ENCODE data around the gene RBFOX1.
A peak's percentile ranks its signal among the peaks of the same experiment; 100 is the strongest.

The RBFOX1 gene

DNA sequence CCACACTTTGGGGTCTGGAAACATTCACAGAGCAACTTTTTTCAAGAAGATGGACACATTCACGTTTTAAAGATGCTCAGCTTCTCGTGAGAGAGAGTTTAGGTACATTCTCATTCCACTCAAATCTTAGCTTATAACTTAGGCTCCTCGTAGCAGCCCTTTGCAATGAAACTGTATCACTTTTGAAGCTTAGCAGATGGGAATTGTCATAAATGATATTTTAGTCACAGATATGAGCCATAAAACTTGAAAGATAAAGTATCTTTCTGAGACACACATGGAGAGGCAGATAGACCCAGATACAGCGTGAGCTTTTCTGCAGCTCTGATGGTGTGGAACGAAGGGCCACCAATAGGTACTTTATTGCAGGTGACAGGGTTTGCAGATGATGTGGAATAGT lies 41.1 kb downstream of the RBFOX1 start:
- no peak for DNase-seq (ENCODE audit: low spot score)

GRCh38 chr16:7374614-7375174 lies 42.0 kb downstream of the RBFOX1 start:
- no peak for DNase-seq (ENCODE audit: low spot score)

DNA sequence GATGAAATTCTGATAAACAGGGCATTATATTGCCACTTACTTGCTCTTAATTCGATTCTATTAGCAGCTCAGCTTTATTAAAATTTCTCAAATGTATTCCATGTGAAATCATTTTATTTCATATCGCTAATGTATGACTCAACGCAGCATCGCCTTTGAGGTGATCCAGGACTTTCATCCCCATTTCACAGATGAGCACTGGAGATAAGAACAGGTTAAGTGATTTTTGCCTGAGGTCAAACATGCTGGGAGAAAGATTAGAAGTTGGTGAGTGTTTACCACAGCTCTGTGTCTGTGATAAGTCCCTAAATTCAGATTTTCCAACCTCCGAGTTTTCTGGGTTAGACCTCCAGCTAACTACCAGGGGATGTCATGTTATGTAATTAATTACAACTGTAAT lies 43.6 kb downstream of the RBFOX1 start:
- no peak for DNase-seq (ENCODE audit: low spot score)

- DNase-seq (ENCODE audit: low spot score) = no peak
Measured at GRCh38 chr16:7377231-7377630, 44.6 kb downstream of the RBFOX1 start.

DNA sequence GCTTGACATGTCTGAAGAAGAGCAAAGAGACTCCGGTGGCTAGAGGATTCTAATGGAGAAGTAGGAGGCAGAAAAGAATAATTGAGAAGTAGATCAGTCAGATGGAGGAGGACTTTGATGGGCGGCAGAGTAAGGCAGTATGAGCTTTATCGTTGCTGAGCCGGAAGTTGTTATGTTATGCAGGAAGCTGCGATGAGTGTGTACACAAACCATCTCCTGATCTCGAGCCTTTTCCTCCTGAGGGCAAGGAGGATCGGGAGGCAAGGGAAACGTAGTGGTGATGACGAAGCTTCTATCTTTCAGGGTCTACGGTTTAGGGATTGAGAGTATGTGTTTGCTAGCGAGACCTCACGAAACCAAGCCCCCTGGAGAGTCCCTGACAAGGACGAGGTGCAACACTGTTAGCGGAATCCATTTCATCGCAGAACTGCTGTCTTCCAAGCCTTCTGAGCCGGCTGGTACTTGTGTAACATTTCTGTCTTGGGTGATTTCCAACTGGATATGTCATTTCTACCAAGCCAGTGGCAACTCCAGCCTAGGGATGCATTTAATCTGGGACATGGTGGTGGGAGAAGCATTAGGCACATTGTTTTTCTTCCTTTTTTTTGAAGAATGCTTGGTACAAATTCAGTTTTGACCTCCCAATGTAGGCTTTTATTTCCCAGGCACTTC lies 45.5 kb downstream of the RBFOX1 start:
- no peak for DNase-seq (ENCODE audit: low spot score)

GRCh38 chr16:7380441-7380840 lies 47.8 kb downstream of the RBFOX1 start:
- no peak for DNase-seq (ENCODE audit: low spot score)

- DNase-seq (ENCODE audit: low spot score) = no peak
Measured at GRCh38 chr16:7380911-7381310, 48.3 kb downstream of the RBFOX1 start.

- DNase-seq (ENCODE audit: low spot score) = no peak
Measured at GRCh38 chr16:7381671-7382070, 49.0 kb downstream of the RBFOX1 start.

DNA sequence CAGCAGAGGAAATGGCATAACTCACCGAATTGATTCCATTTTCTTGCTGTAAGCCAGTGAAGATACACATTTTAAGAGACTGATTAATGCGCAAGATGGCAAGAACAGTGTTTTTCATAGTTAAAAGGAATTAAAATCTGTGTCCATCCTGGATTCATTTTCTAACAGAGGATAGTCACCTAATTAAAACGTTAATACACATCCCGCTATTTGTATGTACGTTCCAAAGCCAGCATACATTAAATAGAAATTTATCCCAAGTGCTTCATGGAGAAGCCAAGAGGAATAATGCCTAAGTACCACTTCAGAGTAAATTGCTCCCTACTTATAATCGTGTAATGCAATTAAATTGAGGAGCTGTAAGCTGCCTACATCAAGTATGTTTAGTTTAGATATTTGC lies 49.9 kb downstream of the RBFOX1 start:
- DNase-seq (ENCODE audit: low spot score) = no peak

DNA sequence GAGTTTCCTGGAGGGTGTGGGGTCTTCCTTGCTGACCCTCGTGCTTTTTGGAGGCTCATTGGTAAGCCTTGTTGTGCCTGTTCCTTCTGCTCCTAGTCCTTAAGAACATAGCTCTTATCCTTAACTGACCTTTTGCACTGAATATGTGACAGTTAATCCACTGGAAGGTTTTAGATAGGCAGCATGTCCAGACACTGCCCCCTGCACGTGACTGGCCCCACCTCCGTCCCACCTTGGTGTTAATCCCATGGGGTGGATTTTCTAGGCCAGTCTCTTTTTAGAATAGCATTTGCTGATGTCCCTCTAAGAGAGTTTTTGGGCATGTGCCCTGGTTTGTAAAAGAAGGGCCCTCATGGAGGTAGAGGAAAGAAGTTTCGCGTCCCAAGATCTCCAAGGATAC lies 58.3 kb downstream of the RBFOX1 start:
- DNase-seq (ENCODE audit: low spot score) = no peak

- no peak for DNase-seq (ENCODE audit: low spot score)
Measured at GRCh38 chr16:7391694-7392093, 59.0 kb downstream of the RBFOX1 start.

DNA sequence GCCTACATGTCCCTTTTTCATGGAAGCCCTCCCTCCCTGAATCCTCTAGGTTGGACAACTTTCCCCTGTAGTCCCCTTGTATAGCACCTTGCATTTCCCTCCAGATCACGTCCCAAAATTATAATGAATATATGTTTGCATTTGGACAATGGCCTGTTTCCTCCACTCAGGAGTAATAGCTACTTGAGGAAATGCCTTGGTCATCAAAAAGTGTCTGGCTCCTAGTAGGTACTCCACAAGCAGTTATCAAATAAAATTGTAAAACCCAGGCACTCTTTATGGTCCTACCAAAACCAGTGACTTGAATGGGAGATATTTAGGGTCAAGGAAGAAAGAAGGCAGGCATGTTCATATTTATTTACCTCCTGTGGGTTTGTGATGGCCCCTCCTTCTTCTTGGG lies 59.6 kb downstream of the RBFOX1 start:
- DNase-seq (ENCODE audit: low spot score) = no peak

DNA sequence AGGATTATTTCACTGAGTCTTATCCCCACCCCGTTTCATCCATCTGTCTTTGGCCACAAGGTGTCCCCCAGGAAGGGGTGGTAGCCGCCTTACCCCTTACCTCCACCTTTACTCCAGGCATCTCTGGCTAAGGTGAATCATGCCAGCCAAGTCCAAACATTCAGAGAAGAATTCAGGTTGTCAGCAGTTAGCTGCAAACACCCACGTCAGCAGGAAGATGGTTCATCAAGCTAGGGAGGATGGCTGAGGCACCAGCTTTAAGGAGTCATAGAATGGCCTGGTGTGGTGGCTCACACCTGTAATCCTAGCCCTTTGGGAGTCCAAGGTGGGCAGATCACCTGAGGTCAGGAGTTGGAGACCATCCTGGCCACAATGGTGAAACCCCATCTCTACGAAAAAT lies 61.0 kb downstream of the RBFOX1 start:
- DNase-seq (ENCODE audit: low spot score) = no peak

- DNase-seq (ENCODE audit: low spot score) = no peak
Measured at GRCh38 chr16:7394720-7395336, 62.2 kb downstream of the RBFOX1 start.

DNA sequence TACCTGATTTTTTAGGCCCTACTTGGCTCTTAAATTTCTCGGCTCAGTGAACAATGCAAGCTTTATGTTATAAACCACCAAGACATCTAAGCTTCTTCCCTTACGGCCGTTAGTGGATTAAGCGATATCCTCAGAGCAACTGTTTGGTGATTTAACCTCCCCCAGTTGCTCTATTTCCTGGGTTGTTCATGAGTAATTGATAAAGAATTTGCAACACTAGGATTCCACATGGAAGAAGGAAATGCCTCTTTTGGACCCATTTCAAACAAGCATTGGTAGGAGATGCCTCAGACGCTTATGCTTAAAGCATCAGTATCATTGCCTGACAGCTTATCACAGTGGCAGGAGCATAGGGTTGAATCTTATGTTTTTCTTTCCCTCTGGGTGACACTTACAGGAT lies 65.3 kb downstream of the RBFOX1 start:
- no peak for DNase-seq (ENCODE audit: low spot score)

- DNase-seq (ENCODE audit: low spot score) = no peak
Measured at GRCh38 chr16:7398536-7398935, 65.9 kb downstream of the RBFOX1 start.

- DNase-seq (ENCODE audit: low spot score) = no peak
Measured at GRCh38 chr16:7399296-7399695, 66.7 kb downstream of the RBFOX1 start.

DNA sequence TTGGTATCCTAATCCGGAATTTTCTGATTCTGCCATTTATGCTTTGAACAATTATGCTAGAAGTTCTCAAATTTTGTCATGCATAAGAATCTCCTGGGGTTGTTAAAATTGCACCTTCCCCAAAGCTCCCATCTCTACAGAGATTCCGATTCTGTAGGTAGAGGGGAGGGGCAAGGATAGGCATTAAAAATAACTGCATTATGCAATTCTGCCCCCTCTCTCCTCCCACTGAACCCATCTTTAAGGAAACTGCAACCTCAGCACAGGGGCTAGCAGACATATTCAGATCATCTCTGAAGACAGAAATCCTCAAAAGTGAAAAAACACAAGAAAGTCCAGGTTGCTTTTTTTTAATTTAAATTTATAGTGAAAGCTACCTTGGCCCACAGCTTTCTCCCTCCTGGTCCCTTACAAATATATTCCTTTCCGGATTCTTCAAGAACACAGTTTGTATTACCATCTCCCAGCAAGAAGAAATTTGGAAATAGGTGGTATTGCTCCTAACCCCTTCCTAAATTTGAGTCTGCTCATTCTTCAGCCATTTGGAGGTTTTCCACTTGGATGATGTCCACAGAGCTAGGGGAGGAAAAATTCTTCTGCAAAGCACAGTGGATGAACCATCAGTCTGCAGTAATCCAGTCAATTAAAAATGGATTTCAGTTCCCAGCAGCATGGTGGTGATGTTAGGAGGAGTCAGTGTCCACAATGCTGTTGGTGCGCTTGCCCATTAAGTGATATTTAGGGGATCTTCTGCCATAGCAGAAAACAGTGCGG lies 67.7 kb downstream of the RBFOX1 start:
- no peak for DNase-seq (ENCODE audit: low spot score)

- DNase-seq (ENCODE audit: low spot score) = no peak
Measured at GRCh38 chr16:7404217-7404616, 71.6 kb downstream of the RBFOX1 start.

GRCh38 chr16:7405166-7405565 lies 72.5 kb downstream of the RBFOX1 start:
- DNase-seq (ENCODE audit: low spot score) = peak; percentile 35

DNA sequence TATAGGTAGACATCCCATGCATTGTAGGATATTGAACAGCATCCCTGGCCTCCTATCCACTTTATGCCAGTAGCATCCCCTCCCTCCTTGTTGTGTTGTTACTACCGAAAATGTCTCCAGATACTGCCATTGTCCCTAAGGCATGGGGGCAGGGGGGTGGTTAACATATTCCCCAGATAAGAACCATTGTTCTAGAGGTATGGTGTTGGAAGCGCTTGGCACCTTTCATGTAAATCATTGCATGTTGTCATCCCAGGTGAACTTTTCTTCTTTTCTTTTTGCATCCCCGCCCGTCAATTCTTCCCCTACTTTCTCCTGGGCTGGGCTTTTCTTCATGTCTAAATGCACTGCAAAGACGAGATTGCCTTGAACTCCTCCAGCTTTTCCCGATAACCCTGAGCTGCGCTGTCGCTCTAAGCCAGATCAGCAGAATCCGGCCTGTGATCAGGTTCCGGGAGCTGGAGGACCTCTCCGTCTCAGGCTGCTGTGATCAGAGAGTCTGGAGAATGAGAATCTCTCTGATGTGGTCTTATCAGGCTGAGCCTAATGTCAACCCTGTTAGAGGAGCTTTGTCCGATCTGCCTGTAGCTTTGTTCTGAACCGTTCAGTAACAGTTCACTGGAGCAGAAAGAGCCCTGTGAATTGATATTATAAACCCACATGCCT lies 76.2 kb downstream of the RBFOX1 start:
- DNase-seq (ENCODE audit: low spot score) = no peak

- DNase-seq (ENCODE audit: low spot score) = no peak
Measured at GRCh38 chr16:7419441-7419840, 86.8 kb downstream of the RBFOX1 start.

GRCh38 chr16:7420079-7420478 lies 87.4 kb downstream of the RBFOX1 start:
- no peak for DNase-seq (ENCODE audit: low spot score)
